ENCODE data around the gene TRPC6.

TRPC6 gene

DNA sequence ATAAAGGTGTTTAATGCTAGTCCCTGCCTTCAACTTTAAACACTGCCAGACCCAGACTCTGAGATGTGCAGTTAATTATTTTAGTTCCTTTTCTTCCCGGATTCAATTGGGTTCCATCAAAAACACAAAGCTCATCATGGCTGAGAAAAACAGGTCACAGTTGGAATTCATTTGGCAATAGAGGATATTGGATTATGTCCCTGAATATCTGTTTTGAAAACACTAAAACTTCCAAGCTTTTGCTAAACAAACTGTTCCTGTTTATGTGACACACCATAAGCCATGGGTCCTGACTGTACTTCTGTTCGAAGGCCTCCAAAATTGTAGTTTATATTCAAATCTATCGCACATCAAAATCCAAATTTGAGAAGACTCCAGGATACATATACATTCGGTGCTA is 150.7 kb downstream of the TRPC6 start:
- DNase-seq, result no peak
- in situ Hi-C loops (cut with MboI; ENCODE audit: low pct_unique_long_range_greater_than_20kb, low sequenced_read_pairs), result no loop called here

DNA sequence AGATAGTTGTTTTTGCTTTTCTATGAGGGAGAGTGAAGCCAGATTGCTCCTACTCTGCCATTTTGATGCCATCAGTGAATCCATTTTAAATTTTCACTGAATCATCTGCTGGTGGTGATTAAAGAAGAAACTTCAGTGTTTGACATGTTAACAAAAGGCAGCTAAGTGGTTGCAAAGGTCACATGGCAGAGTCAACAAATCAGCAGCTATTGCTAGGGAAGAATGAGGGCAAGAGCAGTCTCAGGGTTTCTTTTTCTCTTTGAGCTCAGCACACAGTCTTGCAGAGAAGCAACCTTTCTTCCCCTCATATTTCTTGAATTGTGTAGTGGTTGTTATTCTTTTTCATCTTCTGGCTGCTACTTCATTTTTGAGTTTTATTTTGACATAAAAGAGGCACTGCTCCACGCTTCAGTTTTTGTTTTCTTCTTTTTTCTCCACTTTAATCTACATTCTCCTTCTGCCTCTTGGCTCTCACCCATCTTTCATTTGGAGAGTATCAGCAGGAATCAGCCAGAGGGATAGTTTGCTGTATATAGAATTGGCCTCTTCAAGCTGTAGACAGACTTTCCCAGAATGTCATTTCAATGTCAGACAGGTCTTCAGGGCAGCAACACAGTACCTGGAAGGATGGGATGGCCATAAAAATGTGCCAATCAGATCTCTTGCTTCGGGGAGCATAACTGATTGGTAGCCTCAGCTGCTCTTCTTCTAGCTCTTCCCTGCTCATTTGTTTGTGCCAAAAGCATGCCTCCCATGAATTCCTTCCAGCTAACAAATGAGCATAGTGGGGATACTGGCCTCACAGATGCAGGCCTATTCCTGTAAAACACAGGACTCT is 153.9 kb downstream of the TRPC6 start:
- in situ Hi-C loops (cut with MboI; ENCODE audit: low pct_unique_long_range_greater_than_20kb, low sequenced_read_pairs), result no loop called here

DNA sequence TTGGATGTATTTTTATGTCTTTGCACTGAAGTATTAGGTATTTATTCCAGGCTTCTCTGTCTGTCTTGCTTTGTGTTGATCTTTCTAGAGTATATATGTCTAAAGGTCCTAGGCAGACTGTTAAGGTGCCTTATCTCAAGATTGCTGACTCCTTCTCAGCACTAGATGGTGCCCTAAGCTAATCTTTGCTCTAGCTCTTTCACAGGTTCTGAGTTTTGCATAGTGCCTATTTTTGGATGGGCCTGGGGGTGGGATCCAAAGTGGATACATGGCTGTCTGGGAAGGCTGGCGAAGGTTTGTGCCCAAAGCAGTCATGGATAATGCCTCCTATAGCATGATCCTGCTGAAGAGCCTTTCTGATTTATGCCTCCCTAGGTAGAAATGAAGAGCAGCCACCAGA is 154.9 kb downstream of the TRPC6 start:
- peak; percentile 12 for DNase-seq

More for the DNA sequence above, 153.9 kb downstream of the TRPC6 start:
- no peak for DNase-seq

DNA sequence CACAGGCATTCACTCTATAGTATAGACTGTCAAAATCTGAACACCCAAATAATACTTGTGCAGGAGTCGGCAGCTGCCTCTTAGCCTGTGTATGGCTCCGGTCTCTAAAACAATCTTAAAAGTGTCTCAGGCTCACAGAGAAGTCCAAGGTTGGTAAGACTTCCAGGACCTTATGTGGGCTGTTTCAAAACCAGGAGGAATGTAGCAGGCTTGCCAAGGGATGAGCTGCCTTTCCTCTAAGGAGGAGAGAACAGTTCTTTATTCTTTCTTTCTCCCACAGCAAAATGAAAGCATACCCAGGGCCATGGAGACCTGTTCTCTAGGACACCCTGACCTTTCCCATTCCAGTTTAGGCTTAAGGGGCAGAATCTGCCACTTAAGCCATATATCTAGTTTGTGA is 176.5 kb downstream of the TRPC6 start:
- in situ Hi-C loops (cut with MboI; ENCODE audit: low pct_unique_long_range_greater_than_20kb, low sequenced_read_pairs), result no loop called here
- no peak for DNase-seq

More for the DNA sequence above, 154.9 kb downstream of the TRPC6 start:
- in situ Hi-C loops (cut with MboI; ENCODE audit: low pct_unique_long_range_greater_than_20kb, low sequenced_read_pairs), result no loop called here

Measured in KBM-7 (cell line).